ENCODE results near the gene IFIT1.
"Not testable (repeated sequence)": the region's sequence is repeated elsewhere in the genome, so short reads cannot be mapped to it uniquely, and the experiment has no call there.

IFIT1 gene

GRCh38 chr10:89399956-89400355, 7.5 kb downstream of the IFIT1 start:
- DNase-seq (ENCODE audit: low read depth, low spot score) = no peak

- DNase-seq (ENCODE audit: low read depth, low spot score) = no peak
Observed at GRCh38 chr10:89403043-89403442, 10.6 kb downstream of the IFIT1 start.

- no peak for DNase-seq (ENCODE audit: low read depth, low spot score)
Observed at GRCh38 chr10:89404104-89405047, 12.0 kb downstream of the IFIT1 start.

GRCh38 chr10:89406178-89406577, 13.8 kb downstream of the IFIT1 start:
- not testable (repeated sequence) for DNase-seq (ENCODE audit: low read depth, low spot score)

- DNase-seq (ENCODE audit: low read depth, low spot score) = not testable (repeated sequence)
Observed at GRCh38 chr10:89407792-89408191, 15.4 kb downstream of the IFIT1 start.

- DNase-seq (ENCODE audit: low read depth, low spot score) = not testable (repeated sequence)
Observed at GRCh38 chr10:89409282-89409681, 16.9 kb downstream of the IFIT1 start.

- DNase-seq (ENCODE audit: low read depth, low spot score) = not testable (repeated sequence)
Observed at GRCh38 chr10:89410551-89410950, 18.1 kb downstream of the IFIT1 start.

- DNase-seq (ENCODE audit: low read depth, low spot score) = not testable (repeated sequence)
Observed at GRCh38 chr10:89411135-89411534, 18.7 kb downstream of the IFIT1 start.

GRCh38 chr10:89412276-89412675, 19.9 kb downstream of the IFIT1 start:
- DNase-seq (ENCODE audit: low read depth, low spot score) = not testable (repeated sequence)

- DNase-seq (ENCODE audit: low read depth, low spot score) = no peak
Observed at GRCh38 chr10:89413398-89413912, 21.0 kb downstream of the IFIT1 start.

- peak; percentile 62 for DNase-seq (ENCODE audit: low read depth, low spot score)
Observed at GRCh38 chr10:89414146-89414878, 21.9 kb downstream of the IFIT1 start, which contains the start of gene IFIT5. Gene IFIT5, plus strand, starts transcription at chr10:89414568. Its CDS starts 231 bp downstream, at chr10:89414799.

GRCh38 chr10:89414879-89415821, 22.7 kb downstream of the IFIT1 start:
- no peak for DNase-seq (ENCODE audit: low read depth, low spot score)

GRCh38 chr10:89416465-89416864, 24.0 kb downstream of the IFIT1 start:
- no peak for DNase-seq (ENCODE audit: low read depth, low spot score)

- DNase-seq (ENCODE audit: low read depth, low spot score) = no peak
Observed at GRCh38 chr10:89419548-89419947, 27.1 kb downstream of the IFIT1 start.

- DNase-seq (ENCODE audit: low read depth, low spot score) = no peak
Observed at GRCh38 chr10:89421018-89421476, 28.6 kb downstream of the IFIT1 start.

- no peak for DNase-seq (ENCODE audit: low read depth, low spot score)
Observed at GRCh38 chr10:89425000-89425399, 32.6 kb downstream of the IFIT1 start.

- peak; percentile 62 for DNase-seq (ENCODE audit: low read depth, low spot score)
Observed at GRCh38 chr10:89426230-89426868, 33.9 kb downstream of the IFIT1 start.

GRCh38 chr10:89427629-89428028, 35.2 kb downstream of the IFIT1 start:
- DNase-seq (ENCODE audit: low read depth, low spot score) = no peak

- no peak for DNase-seq (ENCODE audit: low read depth, low spot score)
Observed at GRCh38 chr10:89428877-89429276, 36.5 kb downstream of the IFIT1 start.

- peak; percentile 65 for DNase-seq (ENCODE audit: low read depth, low spot score)
Observed at GRCh38 chr10:89431977-89432376, 39.6 kb downstream of the IFIT1 start.

All from smooth muscle cell of the brain vasculature (primary cell).